HS-5 (cell line): ENCODE measurements around the gene PIEZO2.

Experiments used
- DNase-seq: peaks from one replicate; pipeline ENCODE4 v3.0.0-alpha.2; 2012; ENCODE audit warnings: low read depth

PIEZO2 gene

GRCh38 chr18:10745971-10746370 is 403.4 kb downstream of the PIEZO2 start:
- DNase-seq = no peak

GRCh38 chr18:10745219-10745618 is 404.1 kb downstream of the PIEZO2 start:
- DNase-seq = no peak

GRCh38 chr18:10743766-10744165 is 405.6 kb downstream of the PIEZO2 start:
- no peak for DNase-seq

GRCh38 chr18:10739152-10739551 is 410.2 kb downstream of the PIEZO2 start:
- DNase-seq = no peak

- no peak for DNase-seq
Measured at GRCh38 chr18:10736984-10737383, 412.4 kb downstream of the PIEZO2 start.

- DNase-seq = no peak
Measured at GRCh38 chr18:10732990-10733389, 416.4 kb downstream of the PIEZO2 start.

- no peak for DNase-seq
Measured at GRCh38 chr18:10727477-10727876, 421.9 kb downstream of the PIEZO2 start.

GRCh38 chr18:10726198-10727068 is 422.9 kb downstream of the PIEZO2 start:
- DNase-seq = no peak

- DNase-seq = no peak
Measured at GRCh38 chr18:10724666-10725065, 424.7 kb downstream of the PIEZO2 start.

- no peak for DNase-seq
Measured at GRCh38 chr18:10723496-10723895, 425.9 kb downstream of the PIEZO2 start.

- DNase-seq = no peak
Measured at GRCh38 chr18:10718809-10719208, 430.6 kb downstream of the PIEZO2 start.

- DNase-seq = peak; percentile 14
Measured at GRCh38 chr18:10715791-10716190, 433.6 kb downstream of the PIEZO2 start.

GRCh38 chr18:10713409-10713808 is 436.0 kb downstream of the PIEZO2 start:
- no peak for DNase-seq

- DNase-seq = no peak
Measured at GRCh38 chr18:10707294-10707693, 442.1 kb downstream of the PIEZO2 start.

GRCh38 chr18:10705786-10706185 is 443.6 kb downstream of the PIEZO2 start:
- no peak for DNase-seq

GRCh38 chr18:10705291-10705690 is 444.1 kb downstream of the PIEZO2 start:
- no peak for DNase-seq

- DNase-seq = no peak
Measured at GRCh38 chr18:10702206-10702605, 447.2 kb downstream of the PIEZO2 start.

- DNase-seq = no peak
Measured at GRCh38 chr18:10690366-10690765, 459.0 kb downstream of the PIEZO2 start.

GRCh38 chr18:10690035-10690329 is 459.4 kb downstream of the PIEZO2 start:
- no peak for DNase-seq

GRCh38 chr18:10689236-10690034 is 459.9 kb downstream of the PIEZO2 start:
- no peak for DNase-seq

- no peak for DNase-seq
Measured at GRCh38 chr18:10688766-10689165, 460.6 kb downstream of the PIEZO2 start.

- no peak for DNase-seq
Measured at GRCh38 chr18:10687161-10687925, 462.0 kb downstream of the PIEZO2 start.

- no peak for DNase-seq
Measured at GRCh38 chr18:10686308-10686707, 463.1 kb downstream of the PIEZO2 start.
